Caco-2 (cell line): ENCODE measurements around the gene UBE2L6. TPM values are rescaled to one million over a fixed set of nuclear protein-coding genes. Genes with fewer than 3 reads are reported as not detected.
A peak's percentile ranks its signal among the peaks of the same experiment; 100 is the strongest.

ENCODE experiments used
- BruUV-seq: library from RNA; stranded (reverse); fragments of 400-500 nt; replicated peaks from 2 replicates; lab custom pipeline; 2021; lab: Mats Ljungman, UMichigan
- CTCF ChIA-PET: fragments of 300-600 bp; sonication (Branson Sonifier 250); formaldehyde crosslinking; loops from one replicate; lab custom pipeline; 2022; ENCODE audit warnings: antibody characterized with exemption; lab: Charles Lee
- POLR2A ChIA-PET: fragments of 300-600 bp; sonication (Branson Sonifier 250); formaldehyde crosslinking; loops from one replicate; lab custom pipeline; 2022; ENCODE audit warnings: antibody characterized with exemption; lab: Charles Lee
- DNase-seq, 2 experiments: peaks; one replicate each; pipeline versions ENCODE4 v3.0.0 to v3.0.0-alpha.2; 2020 to 2022
- H3K27me3 ChIP-seq: replicated peaks from 2 replicates; pipeline ENCODE4 v1.6.0; 2011; ENCODE audit warnings: low read length; ENCODE audit not compliant: control insufficient read depth, insufficient read depth
- H3K36me3 ChIP-seq: 2 replicates; pipeline ENCODE4 v1.5.1; 2011; ENCODE audit warnings: low read length; ENCODE audit not compliant: control insufficient read depth, insufficient read depth
- H3K4me1 ChIP-seq: fragments of 250-450 bp; sonication (Bioruptor Pico); 2 replicates; pipeline ENCODE4 v1.5.1; 2020; ENCODE audit warnings: mild to moderate bottlenecking
- H3K4me3 ChIP-seq: 2 replicates; pipeline ENCODE4 v1.5.1; 2011; ENCODE audit warnings: low read depth, mild to moderate bottlenecking, control low read depth, low read length
- H3K9me3 ChIP-seq: fragments of 250-450 bp; sonication (Bioruptor Pico); 2 replicates; pipeline ENCODE4 v1.5.1; 2020; ENCODE audit warnings: mild to moderate bottlenecking, moderate library complexity
- H3K27ac Mint-ChIP-seq: one replicate; pipeline ENCODE4 v1.8.0; 2022; ENCODE audit warnings: mixed read lengths; ENCODE audit not compliant: unreplicated experiment
- H3K27me3 Mint-ChIP-seq: one replicate; pipeline ENCODE4 v1.8.0; 2022; ENCODE audit warnings: mixed read lengths; ENCODE audit not compliant: insufficient read depth, unreplicated experiment
- H3K36me3 Mint-ChIP-seq: one replicate; pipeline ENCODE4 v1.8.0; 2022; ENCODE audit warnings: mild to moderate bottlenecking, mixed read lengths; ENCODE audit not compliant: insufficient read depth, unreplicated experiment
- H3K4me1 Mint-ChIP-seq: one replicate; pipeline ENCODE4 v1.8.0; 2022; ENCODE audit warnings: low read depth, mixed read lengths; ENCODE audit not compliant: unreplicated experiment
- H3K4me3 Mint-ChIP-seq: one replicate; pipeline ENCODE4 v1.8.0; 2022; ENCODE audit warnings: mild to moderate bottlenecking, moderate library complexity, mixed read lengths; ENCODE audit not compliant: unreplicated experiment
- H3K9me3 Mint-ChIP-seq: one replicate; pipeline ENCODE4 v1.8.0; 2022; ENCODE audit warnings: mixed read lengths; ENCODE audit not compliant: unreplicated experiment
- intact Hi-C: fragments of 100-400 bp; cut with micrococcal nuclease; formaldehyde crosslinking; loops from one replicate; pipeline ENCODE4 v1.10.0; 2022; ENCODE audit not compliant: unreplicated experiment
- total RNA-seq: library from RNA; stranded (reverse); gene quantifications from 2 replicates; pipeline ENCODE4 v1.2.3, GENCODE V29; 2022
- TF ChIP-seq, protein P1 (sequence below), 2 experiments: fragments of 200-600 bp in 1 of 2; IDR thresholded peaks; 1 replicate in 1 of 2; 2 replicates in 1 of 2; pipeline versions ENCODE4 v1.5.1 to v1.8.0; 2011 to 2022; ENCODE audit warnings: antibody characterized with exemption in 1 of 2, control low read depth in 1 of 2, inconsistent platforms in 1 of 2, low read depth in 1 of 2, low read length in 1 of 2, mild to moderate bottlenecking in 1 of 2, moderate library complexity in 1 of 2; ENCODE audit not compliant: insufficient read depth in 1 of 2, severe bottlenecking in 1 of 2, unreplicated experiment in 1 of 2

UBE2L6 gene
- total RNA-seq, 1 experiment from 2014 or later = 20.2 TPM

DNA sequence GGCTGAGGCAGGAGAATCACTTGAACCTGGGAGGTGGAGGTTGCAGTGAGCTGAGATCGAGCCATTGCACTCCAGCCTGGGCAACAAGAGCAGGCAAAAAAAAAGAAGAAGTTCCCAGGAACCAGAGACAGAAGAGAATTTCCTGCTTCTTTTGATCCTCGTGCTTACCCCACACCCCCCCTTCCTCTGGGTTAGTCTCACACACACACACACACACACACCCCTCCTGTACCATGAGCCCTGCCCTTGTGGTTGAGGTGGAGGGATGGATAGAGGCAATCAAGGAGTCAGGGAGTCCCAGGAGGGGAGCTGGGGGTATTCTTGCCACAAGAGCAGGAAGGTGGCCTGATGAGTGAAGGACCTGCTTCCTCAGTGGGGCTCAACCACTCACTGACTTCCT is 4.1 kb upstream of the UBE2L6 start:
- no peaks in the 10 kb centered on the region for H3K9me3 Mint-ChIP-seq
- H3K27me3 Mint-ChIP-seq = no peaks in the 10 kb centered on the region
- H3K4me1 Mint-ChIP-seq = peaks cover 11% of the 10 kb centered on the region
- TF ChIP-seq, protein P1, sequence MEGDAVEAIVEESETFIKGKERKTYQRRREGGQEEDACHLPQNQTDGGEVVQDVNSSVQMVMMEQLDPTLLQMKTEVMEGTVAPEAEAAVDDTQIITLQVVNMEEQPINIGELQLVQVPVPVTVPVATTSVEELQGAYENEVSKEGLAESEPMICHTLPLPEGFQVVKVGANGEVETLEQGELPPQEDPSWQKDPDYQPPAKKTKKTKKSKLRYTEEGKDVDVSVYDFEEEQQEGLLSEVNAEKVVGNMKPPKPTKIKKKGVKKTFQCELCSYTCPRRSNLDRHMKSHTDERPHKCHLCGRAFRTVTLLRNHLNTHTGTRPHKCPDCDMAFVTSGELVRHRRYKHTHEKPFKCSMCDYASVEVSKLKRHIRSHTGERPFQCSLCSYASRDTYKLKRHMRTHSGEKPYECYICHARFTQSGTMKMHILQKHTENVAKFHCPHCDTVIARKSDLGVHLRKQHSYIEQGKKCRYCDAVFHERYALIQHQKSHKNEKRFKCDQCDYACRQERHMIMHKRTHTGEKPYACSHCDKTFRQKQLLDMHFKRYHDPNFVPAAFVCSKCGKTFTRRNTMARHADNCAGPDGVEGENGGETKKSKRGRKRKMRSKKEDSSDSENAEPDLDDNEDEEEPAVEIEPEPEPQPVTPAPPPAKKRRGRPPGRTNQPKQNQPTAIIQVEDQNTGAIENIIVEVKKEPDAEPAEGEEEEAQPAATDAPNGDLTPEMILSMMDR (IDR thresholded peaks at IDR 0.05; ENCODE audit: insufficient read depth in 1 of 2, low read depth in 1 of 2, low read length in 1 of 2, severe bottlenecking in 1 of 2, unreplicated experiment in 1 of 2) = no peak
- BruUV-seq = no TSS peak
- Histone ChIP-seq H3K9me3 (no peaks in the 10 kb centered on the region), H3K27me3 (no peaks in the 10 kb centered on the region), H3K36me3 (no peaks in the 10 kb centered on the region), H3K4me1 (peaks cover 4% of the 10 kb centered on the region; the same call in 1 of the 2 replicates), H3K4me3 (no peak overlapping the region)
- intact Hi-C loops = no loop called here
- H3K27ac Mint-ChIP-seq = no peak overlapping the region
- no peak overlapping the region for H3K4me3 Mint-ChIP-seq
- ChIA-PET POLR2A (no interaction called here), CTCF (interaction anchor here (0.6 to 0.9 kb wide), 4 partner anchors 70 to 472 kb away, joined by 3 to 4 read pairs (median 4); no protein-coding TSS in a partner anchor)
- H3K36me3 Mint-ChIP-seq = peaks cover 7% of the 10 kb centered on the region
- no peak for DNase-seq

GRCh38 chr11:57568330-57568766 is 876 bp upstream of the UBE2L6 start:
- peaks cover 10% of the 10 kb centered on the region; the same call in 1 of the 2 replicates for H3K4me1 ChIP-seq
- peak in 1 of 2 experiments; percentile 85 for DNase-seq
- peaks cover 7% of the 10 kb centered on the region for H3K36me3 Mint-ChIP-seq
- TF ChIP-seq, protein P1 (IDR thresholded peaks at IDR 0.05; ENCODE audit: insufficient read depth in 1 of 2, low read depth in 1 of 2, low read length in 1 of 2, severe bottlenecking in 1 of 2, unreplicated experiment in 1 of 2) = peak; percentile 93 to 96
- no peaks in the 10 kb centered on the region for H3K36me3 ChIP-seq
- H3K4me3 Mint-ChIP-seq = peak overlapping the region; percentile 96
- no peaks in the 10 kb centered on the region for H3K9me3 Mint-ChIP-seq
- H3K27ac Mint-ChIP-seq = peak overlapping the region; percentile 40
- H3K4me3 ChIP-seq = peak overlapping the region; percentile 54
- no TSS peak for BruUV-seq
- H3K27me3 Mint-ChIP-seq = no peaks in the 10 kb centered on the region
- intact Hi-C loops = loop anchor here (1.0 kb wide), 4 partner anchors 37 to 111 kb away; no protein-coding TSS in a partner anchor
- POLR2A ChIA-PET = no interaction called here
- H3K27me3 ChIP-seq = no peaks in the 10 kb centered on the region
- peaks cover 11% of the 10 kb centered on the region for H3K4me1 Mint-ChIP-seq
- no peaks in the 10 kb centered on the region for H3K9me3 ChIP-seq
- CTCF ChIA-PET = interaction anchor here (0.5 to 3.0 kb wide), 13 partner anchors 16 to 1878 kb away, joined by 3 to 82 read pairs (median 5); no protein-coding TSS in a partner anchor

- H3K27ac Mint-ChIP-seq = no peak overlapping the region
- intact Hi-C loops = no loop called here
- Histone ChIP-seq H3K4me3 (peak overlapping the region; percentile 54), H3K27me3 (no peaks in the 10 kb centered on the region), H3K9me3 (no peaks in the 10 kb centered on the region), H3K4me1 (peaks cover 10% of the 10 kb centered on the region; the same call in 1 of the 2 replicates), H3K36me3 (no peaks in the 10 kb centered on the region)
- H3K4me1 Mint-ChIP-seq = peaks cover 18% of the 10 kb centered on the region
- H3K9me3 Mint-ChIP-seq = no peaks in the 10 kb centered on the region
- TF ChIP-seq, protein P1 (IDR thresholded peaks at IDR 0.05; ENCODE audit: insufficient read depth in 1 of 2, low read depth in 1 of 2, low read length in 1 of 2, severe bottlenecking in 1 of 2, unreplicated experiment in 1 of 2) = no peak
- CTCF ChIA-PET = interaction anchor here (0.6 to 3.0 kb wide), 10 partner anchors 15 to 315 kb away, joined by 3 to 82 read pairs (median 8); no protein-coding TSS in a partner anchor
- no peaks in the 10 kb centered on the region for H3K27me3 Mint-ChIP-seq
- POLR2A ChIA-PET = interaction anchor here (0.5 to 0.7 kb wide), 2 partner anchors 15 to 30 kb away, joined by 6 to 8 read pairs; no protein-coding TSS in a partner anchor
- H3K36me3 Mint-ChIP-seq = peaks cover 7% of the 10 kb centered on the region
- BruUV-seq = TSS peak; percentile 35
- no peak for DNase-seq
- H3K4me3 Mint-ChIP-seq = peak overlapping the region; percentile 96
Observed at GRCh38 chr11:57566905-57567514, 462 bp downstream of the UBE2L6 start.
